H1 (cell line): ENCODE results near the gene DPYD. TPM values are rescaled to one million over a fixed set of nuclear protein-coding genes. Genes with fewer than 3 reads are reported as not detected.

Source experiments
- CHD7 ChIP-seq: fragments of 300-600 bp; sonication (generic); IDR thresholded peaks from 2 replicates; pipeline ENCODE4 v1.7.1; 2012; ENCODE audit warnings: low read length, moderate library complexity, mild to moderate bottlenecking, inconsistent platforms; ENCODE audit not compliant: insufficient replicate concordance
- JUND ChIP-seq: IDR thresholded peaks from 2 replicates; pipeline ENCODE4 v1.6.1; 2011; ENCODE audit warnings: mild to moderate bottlenecking, improper control_type of control experiment, low read length
- KDM1A ChIP-seq: fragments of 200-600, 300-600 bp; sonication (generic); IDR thresholded peaks from 2 replicates; pipeline ENCODE4 v1.7.1; 2016; ENCODE audit warnings: mild to moderate bottlenecking, low read length, borderline replicate concordance
- USF2 ChIP-seq: IDR thresholded peaks from 2 replicates; pipeline ENCODE4 v1.6.1; 2011; ENCODE audit warnings: low read length, improper control_type of control experiment
- polyA plus RNA-seq, 7 experiments: library from polyadenylated mRNA; depleted of rRNA in 3 of 7; stranded (reverse) in 5 of 7; unstranded in 2 of 7; fragments of >200 nt in 5 of 7; fragments of 200-250 nt in 2 of 7; gene quantifications; 1 replicate in 5 of 7; 2 replicates in 1 of 7; 4 replicates in 1 of 7; pipeline versions ENCODE4 v1.2.1 to v1.2.3, GENCODE V29; 2011 to 2013; ENCODE audit warnings: missing spikeins in 2 of 7, mixed read lengths in 2 of 7
- total RNA-seq: library from RNA; stranded (reverse); fragmentation: NEBNext Ultra II Directional; extraction: Animal tissue kit (Norgen Biotek cat#: 25700); gene quantifications from 2 replicates; pipeline ENCODE4 v1.2.1, GENCODE V29; 2021

Gene DPYD
- total and polyA plus RNA-seq, 2 of the 8 experiments (the other 6 are each of a cell fraction or from before 2014, with no cell fraction given) = 0.29 to 0.73 TPM

DNA sequence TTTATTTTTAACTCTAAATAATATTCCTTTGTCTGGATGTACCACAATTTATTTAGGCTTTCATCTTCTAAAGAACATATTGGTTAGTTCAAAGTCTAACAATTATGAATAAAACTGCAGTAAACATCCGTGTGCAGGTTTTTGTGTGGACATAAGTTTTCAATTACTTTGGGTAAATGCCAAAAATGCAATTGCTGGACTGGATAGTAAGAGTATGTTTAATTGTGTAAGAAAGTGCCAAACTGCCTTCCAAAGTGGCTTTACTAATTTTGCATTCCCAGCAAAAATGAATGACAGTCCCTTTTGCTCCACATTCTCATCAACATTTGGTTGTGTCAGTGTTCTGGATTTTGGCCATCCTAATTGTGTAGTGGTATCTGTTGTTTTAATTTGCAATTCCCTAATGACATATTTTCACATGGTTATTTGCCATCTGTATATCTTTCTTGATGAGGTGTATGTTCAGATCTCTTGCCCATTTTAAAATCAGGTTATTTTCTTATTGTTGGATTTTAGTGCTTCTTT, 113.8 kb downstream of the DPYD start (continued):
- TF ChIP-seq CHD7 (no peak), USF2 (no peak), JUND (no peak), KDM1A (no peak)
